Effector CD4-positive, alpha-beta T cell (primary cell): Measurements from ENCODE around the gene TESPA1.
"Not testable (repeated sequence)": the region's sequence is repeated elsewhere in the genome, so short reads cannot be mapped to it uniquely, and the experiment has no call there.

Source experiments
- DNase-seq: peaks from one replicate; pipeline ENCODE4 v3.0.0-alpha.2; 2020
- total RNA-seq: gene quantifications from one replicate; lab custom pipeline; 2026; lab: John Stamatoyannopoulos, UW

Gene TESPA1
- total RNA-seq: 199 reads per million, percentile 92 among the genes with 10 or more reads in this experiment

- peak; percentile 80 for DNase-seq
Measured at GRCh38 chr12:54984658-54985376, at the start of gene TESPA1. TESPA1 (minus strand) TSS chr12:54984762; CDS start chr12:54974562, 10,200 bp downstream.

- no peak for DNase-seq
Measured at GRCh38 chr12:55034218-55034617, 49.7 kb upstream of the TESPA1 start.

GRCh38 chr12:55025508-55025907 is 40.9 kb upstream of the TESPA1 start:
- DNase-seq: no peak

- DNase-seq: no peak
Measured at GRCh38 chr12:55024575-55024974, 40.0 kb upstream of the TESPA1 start.

GRCh38 chr12:55019784-55020183 is 35.2 kb upstream of the TESPA1 start, which contains the start of gene NEUROD4:
NEUROD4 (plus strand) TSS chr12:55019974; CDS start chr12:55026440, 6,466 bp downstream.
- no peak for DNase-seq

- no peak for DNase-seq
Measured at GRCh38 chr12:55017416-55017925, 32.9 kb upstream of the TESPA1 start.

GRCh38 chr12:55008944-55009585 is 24.5 kb upstream of the TESPA1 start:
- DNase-seq: no peak

- DNase-seq: no peak
Measured at GRCh38 chr12:55002355-55002754, 17.8 kb upstream of the TESPA1 start.

- no peak for DNase-seq
Measured at GRCh38 chr12:55001198-55001868, 16.8 kb upstream of the TESPA1 start.

GRCh38 chr12:54998958-54999510 is 14.5 kb upstream of the TESPA1 start:
- DNase-seq: no peak

GRCh38 chr12:54997929-54998522 is 13.5 kb upstream of the TESPA1 start:
- no peak for DNase-seq

GRCh38 chr12:54996205-54996604 is 11.6 kb upstream of the TESPA1 start:
- DNase-seq: no peak

GRCh38 chr12:54993181-54993835 is 8.7 kb upstream of the TESPA1 start:
- peak; percentile 58 for DNase-seq

- DNase-seq: no peak
Measured at GRCh38 chr12:54991991-54992375, 7.4 kb upstream of the TESPA1 start.

- no peak for DNase-seq
Measured at GRCh38 chr12:54991161-54991990, 6.8 kb upstream of the TESPA1 start.

- no peak for DNase-seq
Measured at GRCh38 chr12:54989829-54990228, 5.3 kb upstream of the TESPA1 start.

- DNase-seq: no peak
Measured at GRCh38 chr12:54988402-54989054, 4.0 kb upstream of the TESPA1 start.

GRCh38 chr12:54987611-54988231 is 3.2 kb upstream of the TESPA1 start:
- no peak for DNase-seq

- not testable (repeated sequence) for DNase-seq
Measured at GRCh38 chr12:54986773-54987172, 2.2 kb upstream of the TESPA1 start.

GRCh38 chr12:54983536-54984101 is 943 bp downstream of the TESPA1 start:
- no peak for DNase-seq
